HepG2 (cell line): ENCODE results near the gene RPL11. TPM values are rescaled to one million over a fixed set of nuclear protein-coding genes. Genes with fewer than 3 reads are reported as not detected.

Experiments
- CENPT ChIP-seq: sonication (generic); formaldehyde crosslinking; IDR thresholded peaks from 2 replicates; pipeline ENCODE4 v1.8.0; 2022; ENCODE audit warnings: low read depth, mild to moderate bottlenecking, moderate library complexity, missing genetic modification reagents
- DNMT3B ChIP-seq: conservative IDR thresholded peaks from 2 replicates; pipeline ENCODE4 v1.6.1; 2016; ENCODE audit warnings: missing biosample characterization, control low read depth
- ETV5 ChIP-seq: IDR thresholded peaks from 2 replicates; pipeline ENCODE4 v1.6.1; 2018; ENCODE audit warnings: missing biosample characterization, missing genetic modification reagents, inconsistent platforms, borderline replicate concordance
- GABPA ChIP-seq, 2 experiments: IDR thresholded peaks; 2 replicates each; pipeline ENCODE4 v1.6.1; 2011 to 2016; ENCODE audit warnings: low read depth in 2 of 2, low read length in 1 of 2, missing biosample characterization in 1 of 2, missing genetic modification characterization in 1 of 2
- KLF13 ChIP-seq: sonication (generic); formaldehyde crosslinking; IDR thresholded peaks from 2 replicates; pipeline ENCODE4 v1.4.0; 2020; ENCODE audit warnings: mild to moderate bottlenecking, missing genetic modification reagents
- NCOA5 ChIP-seq: sonication (generic); formaldehyde crosslinking; IDR thresholded peaks from 2 replicates; pipeline ENCODE4 v1.4.0; 2020; ENCODE audit warnings: missing genetic modification reagents
- SIN3A ChIP-seq: IDR thresholded peaks from 2 replicates; pipeline ENCODE4 v1.6.1; 2011; ENCODE audit warnings: low read depth, mild to moderate bottlenecking, control low read depth, low read length, borderline replicate concordance
- SIX1 ChIP-seq: sonication (generic); formaldehyde crosslinking; IDR thresholded peaks from 2 replicates; pipeline ENCODE4 v1.4.0; 2020; ENCODE audit warnings: missing genetic modification reagents, borderline replicate concordance
- SIX4 ChIP-seq: sonication (generic); formaldehyde crosslinking; IDR thresholded peaks from 2 replicates; pipeline ENCODE4 v1.4.0; 2020; ENCODE audit warnings: missing genetic modification reagents
- ZNF224 ChIP-seq: sonication (generic); formaldehyde crosslinking; IDR thresholded peaks from 2 replicates; pipeline ENCODE4 v1.5.0; 2020; ENCODE audit warnings: mild to moderate bottlenecking, missing genetic modification reagents
- ZNF232 ChIP-seq: sonication (generic); formaldehyde crosslinking; IDR thresholded peaks from 2 replicates; pipeline ENCODE4 v1.4.0; 2020; ENCODE audit warnings: missing genetic modification reagents, borderline replicate concordance
- ZNF234 ChIP-seq: sonication (generic); formaldehyde crosslinking; conservative IDR thresholded peaks from 2 replicates; pipeline ENCODE4 v1.5.1; 2020; ENCODE audit warnings: mild to moderate bottlenecking, missing genetic modification reagents
- ZNF337 ChIP-seq: sonication (generic); formaldehyde crosslinking; IDR thresholded peaks from 2 replicates; pipeline ENCODE4 v1.5.1; 2020; ENCODE audit warnings: missing genetic modification reagents, low read depth, mild to moderate bottlenecking, borderline replicate concordance
- ZNF367 ChIP-seq: sonication (generic); formaldehyde crosslinking; IDR thresholded peaks from 2 replicates; pipeline ENCODE4 v1.4.0; 2020; ENCODE audit warnings: missing genetic modification reagents, borderline replicate concordance
- ZNF776 ChIP-seq: sonication (generic); formaldehyde crosslinking; IDR thresholded peaks from 2 replicates; pipeline ENCODE4 v1.4.0; 2020; ENCODE audit warnings: mild to moderate bottlenecking, missing genetic modification reagents
- polyA plus RNA-seq, 8 experiments: library from polyadenylated mRNA; depleted of rRNA in 3 of 8; stranded (reverse) in 7 of 8; unstranded in 1 of 8; fragments of >200 nt; fragmentation: Illumina TruSeq in 4 of 8; extraction: Trizol in 4 of 8; gene quantifications; 2 replicates each; pipeline versions ENCODE4 v1.2.1 to v1.2.3, GENCODE V29; 2011 to 2016; ENCODE audit warnings: low read depth in 4 of 8, missing spikeins in 1 of 8, mixed read lengths in 1 of 8; ENCODE audit not compliant: insufficient read depth in 1 of 8
- total RNA-seq, 5 experiments: library from RNA; depleted of rRNA; stranded (reverse); fragments of >200 nt; fragmentation: Illumina TruSeq; extraction: Trizol; gene quantifications; 2 replicates each; pipeline ENCODE4 v1.2.3, GENCODE V29; 2016; ENCODE audit warnings: low read depth in 1 of 5
- TF ChIP-seq, protein P1 (sequence below), 2 experiments: sonication (generic) in 1 of 2; formaldehyde crosslinking in 1 of 2; IDR thresholded peaks; 2 replicates each; pipeline versions ENCODE4 v1.6.1 to v1.9.0; 2014 to 2022; ENCODE audit warnings: antibody characterized with exemption in 1 of 2, borderline replicate concordance in 1 of 2, inconsistent platforms in 1 of 2, low read depth in 1 of 2, missing genetic modification reagents in 1 of 2
- TF ChIP-seq, protein P2 (sequence below): sonication (generic); formaldehyde crosslinking; IDR thresholded peaks from 2 replicates; pipeline ENCODE4 v1.4.0; 2020; ENCODE audit warnings: missing genetic modification reagents

Gene RPL11
- total and polyA plus RNA-seq, 2 of the 13 experiments (the other 11 are each of a cell fraction or from before 2014, with no cell fraction given), result 1,682 to 2,010 TPM

DNA sequence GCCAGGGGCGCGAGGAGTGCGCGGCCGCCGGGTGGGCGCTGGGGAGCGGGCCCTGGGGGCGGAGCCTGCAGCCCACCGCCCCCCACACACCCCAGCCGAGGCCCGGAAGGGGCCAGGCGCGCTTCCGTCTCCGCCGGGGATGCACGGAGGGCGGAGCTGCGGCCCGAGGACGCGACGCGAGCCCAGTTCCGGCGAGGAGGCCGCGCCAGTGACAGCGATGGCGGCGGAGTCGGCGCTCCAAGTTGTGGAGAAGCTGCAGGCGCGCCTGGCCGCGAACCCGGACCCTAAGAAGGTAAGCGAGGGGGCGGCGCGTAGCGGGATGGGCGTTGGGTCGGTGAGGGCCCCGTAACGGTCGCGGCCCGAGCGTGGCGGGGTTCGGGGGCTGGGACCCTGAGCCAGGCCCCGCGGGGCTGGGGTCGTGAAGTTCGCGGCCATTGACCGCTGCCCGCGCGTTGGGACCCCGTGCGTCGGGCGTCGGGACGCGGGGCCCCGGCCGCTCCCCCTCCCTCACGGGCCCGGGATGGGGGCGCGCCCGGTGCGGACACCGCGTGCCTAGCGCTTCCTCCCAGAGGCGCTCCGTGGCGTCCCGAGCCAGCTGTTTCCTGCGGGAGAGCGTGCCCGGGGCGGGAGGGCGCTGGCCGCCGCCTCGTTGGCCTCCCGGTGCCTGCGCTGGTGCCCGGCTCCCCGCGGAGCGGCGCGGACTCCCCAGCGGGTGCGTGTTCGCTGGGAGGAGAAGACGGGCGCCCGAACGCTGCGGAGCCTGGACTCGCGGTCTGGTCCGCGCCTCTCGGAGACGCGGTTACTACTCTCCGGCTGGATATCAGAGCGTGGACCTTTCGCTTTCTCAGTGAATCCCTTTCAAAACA lies 51.9 kb downstream of the RPL11 start, which contains the start of gene ELOA (continued):
- TF ChIP-seq, protein P1, sequence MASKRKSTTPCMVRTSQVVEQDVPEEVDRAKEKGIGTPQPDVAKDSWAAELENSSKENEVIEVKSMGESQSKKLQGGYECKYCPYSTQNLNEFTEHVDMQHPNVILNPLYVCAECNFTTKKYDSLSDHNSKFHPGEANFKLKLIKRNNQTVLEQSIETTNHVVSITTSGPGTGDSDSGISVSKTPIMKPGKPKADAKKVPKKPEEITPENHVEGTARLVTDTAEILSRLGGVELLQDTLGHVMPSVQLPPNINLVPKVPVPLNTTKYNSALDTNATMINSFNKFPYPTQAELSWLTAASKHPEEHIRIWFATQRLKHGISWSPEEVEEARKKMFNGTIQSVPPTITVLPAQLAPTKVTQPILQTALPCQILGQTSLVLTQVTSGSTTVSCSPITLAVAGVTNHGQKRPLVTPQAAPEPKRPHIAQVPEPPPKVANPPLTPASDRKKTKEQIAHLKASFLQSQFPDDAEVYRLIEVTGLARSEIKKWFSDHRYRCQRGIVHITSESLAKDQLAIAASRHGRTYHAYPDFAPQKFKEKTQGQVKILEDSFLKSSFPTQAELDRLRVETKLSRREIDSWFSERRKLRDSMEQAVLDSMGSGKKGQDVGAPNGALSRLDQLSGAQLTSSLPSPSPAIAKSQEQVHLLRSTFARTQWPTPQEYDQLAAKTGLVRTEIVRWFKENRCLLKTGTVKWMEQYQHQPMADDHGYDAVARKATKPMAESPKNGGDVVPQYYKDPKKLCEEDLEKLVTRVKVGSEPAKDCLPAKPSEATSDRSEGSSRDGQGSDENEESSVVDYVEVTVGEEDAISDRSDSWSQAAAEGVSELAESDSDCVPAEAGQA (IDR thresholded peaks at IDR 0.05; ENCODE audit: low read depth), result 0 out of 2 replicates have a peak, but pooled peaks have one; percentile 26
- TF ChIP-seq, protein P1 (CRISPR knock-in tag; IDR thresholded peaks at IDR 0.05; ENCODE audit: borderline replicate concordance), result no peak
- TF ChIP-seq SIX4 (CRISPR knock-in tag), result peak; percentile 46
- peak; percentile 85 for TF ChIP-seq ETV5 (CRISPR knock-in tag)
- TF ChIP-seq GABPA (IDR thresholded peaks at IDR 0.05; ENCODE audit: low read depth, low read length), result peak; percentile 94
- peak; percentile 81 for TF ChIP-seq GABPA (CRISPR knock-in tag; IDR thresholded peaks at IDR 0.05; ENCODE audit: low read depth)
- TF ChIP-seq ZNF224 (CRISPR knock-in tag), result no peak
- peak; percentile 93 for TF ChIP-seq ZNF776 (CRISPR knock-in tag)
- no peak for TF ChIP-seq DNMT3B
- peak; percentile 59; the same call in 1 of the 2 replicates for TF ChIP-seq SIN3A
- TF ChIP-seq, protein P2, sequence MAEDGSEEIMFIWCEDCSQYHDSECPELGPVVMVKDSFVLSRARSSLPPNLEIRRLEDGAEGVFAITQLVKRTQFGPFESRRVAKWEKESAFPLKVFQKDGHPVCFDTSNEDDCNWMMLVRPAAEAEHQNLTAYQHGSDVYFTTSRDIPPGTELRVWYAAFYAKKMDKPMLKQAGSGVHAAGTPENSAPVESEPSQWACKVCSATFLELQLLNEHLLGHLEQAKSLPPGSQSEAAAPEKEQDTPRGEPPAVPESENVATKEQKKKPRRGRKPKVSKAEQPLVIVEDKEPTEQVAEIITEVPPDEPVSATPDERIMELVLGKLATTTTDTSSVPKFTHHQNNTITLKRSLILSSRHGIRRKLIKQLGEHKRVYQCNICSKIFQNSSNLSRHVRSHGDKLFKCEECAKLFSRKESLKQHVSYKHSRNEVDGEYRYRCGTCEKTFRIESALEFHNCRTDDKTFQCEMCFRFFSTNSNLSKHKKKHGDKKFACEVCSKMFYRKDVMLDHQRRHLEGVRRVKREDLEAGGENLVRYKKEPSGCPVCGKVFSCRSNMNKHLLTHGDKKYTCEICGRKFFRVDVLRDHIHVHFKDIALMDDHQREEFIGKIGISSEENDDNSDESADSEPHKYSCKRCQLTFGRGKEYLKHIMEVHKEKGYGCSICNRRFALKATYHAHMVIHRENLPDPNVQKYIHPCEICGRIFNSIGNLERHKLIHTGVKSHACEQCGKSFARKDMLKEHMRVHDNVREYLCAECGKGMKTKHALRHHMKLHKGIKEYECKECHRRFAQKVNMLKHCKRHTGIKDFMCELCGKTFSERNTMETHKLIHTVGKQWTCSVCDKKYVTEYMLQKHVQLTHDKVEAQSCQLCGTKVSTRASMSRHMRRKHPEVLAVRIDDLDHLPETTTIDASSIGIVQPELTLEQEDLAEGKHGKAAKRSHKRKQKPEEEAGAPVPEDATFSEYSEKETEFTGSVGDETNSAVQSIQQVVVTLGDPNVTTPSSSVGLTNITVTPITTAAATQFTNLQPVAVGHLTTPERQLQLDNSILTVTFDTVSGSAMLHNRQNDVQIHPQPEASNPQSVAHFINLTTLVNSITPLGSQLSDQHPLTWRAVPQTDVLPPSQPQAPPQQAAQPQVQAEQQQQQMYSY, result no peak
- TF ChIP-seq CENPT (CRISPR knock-in tag), result peak; percentile 28; the same call in 1 of the 2 replicates
- no peak for TF ChIP-seq ZNF337
- no peak for TF ChIP-seq SIX1
- no peak for TF ChIP-seq NCOA5 (CRISPR knock-in tag)
- no peak for TF ChIP-seq ZNF232 (CRISPR knock-in tag)
- no peak for TF ChIP-seq KLF13 (CRISPR knock-in tag)
- no peak for TF ChIP-seq ZNF234
- no peak for TF ChIP-seq ZNF367 (CRISPR knock-in tag)
